Stimulated activated CD4-positive, alpha-beta T cell treated with anti-CD3 and anti-CD28 coated beads, Interleukin-2, amount 100 ng/mL, for 4 hours (primary cell): ENCODE results near the gene NCOA3.
A peak's percentile ranks its signal among the peaks of the same experiment; 100 is the strongest.
"Not testable (repeated sequence)": the region's sequence is repeated elsewhere in the genome, so short reads cannot be mapped to it uniquely, and the experiment has no call there.

Experiments
- DNase-seq: peaks from one replicate; pipeline ENCODE4 v3.0.0-alpha.2; 2020; ENCODE audit warnings: low read depth

Gene NCOA3

GRCh38 chr20:47468290-47469050, 33.2 kb upstream of the NCOA3 start:
- DNase-seq, result no peak

GRCh38 chr20:47475419-47476044, 26.2 kb upstream of the NCOA3 start:
- DNase-seq, result no peak

- DNase-seq, result no peak
These were observed 25.2 kb upstream of the NCOA3 start for GRCh38 chr20:47476452-47476851.

GRCh38 chr20:47479093-47479492, 22.6 kb upstream of the NCOA3 start:
- DNase-seq, result no peak

- DNase-seq, result no peak
These were observed 22.2 kb upstream of the NCOA3 start for GRCh38 chr20:47479506-47479905.

- no peak for DNase-seq
These were observed 21.4 kb upstream of the NCOA3 start for GRCh38 chr20:47480239-47480638.

GRCh38 chr20:47480705-47481104, 21.0 kb upstream of the NCOA3 start:
- no peak for DNase-seq

GRCh38 chr20:47481330-47482216, 20.1 kb upstream of the NCOA3 start:
- DNase-seq, result no peak

GRCh38 chr20:47482705-47483104, 19.0 kb upstream of the NCOA3 start:
- no peak for DNase-seq

- no peak for DNase-seq
These were observed 17.4 kb upstream of the NCOA3 start for GRCh38 chr20:47484303-47484702.

- peak; percentile 58 for DNase-seq
These were observed 14.3 kb upstream of the NCOA3 start for GRCh38 chr20:47487175-47487917.

GRCh38 chr20:47489448-47489872, 12.2 kb upstream of the NCOA3 start:
- no peak for DNase-seq

- DNase-seq, result no peak
These were observed 10.9 kb upstream of the NCOA3 start for GRCh38 chr20:47490795-47491194.

GRCh38 chr20:47492284-47492683, 9.4 kb upstream of the NCOA3 start:
- no peak for DNase-seq

GRCh38 chr20:47493175-47493962, 8.3 kb upstream of the NCOA3 start:
- peak; percentile 41 for DNase-seq

GRCh38 chr20:47493963-47494293, 7.8 kb upstream of the NCOA3 start:
- DNase-seq, result no peak

GRCh38 chr20:47494606-47495005, 7.1 kb upstream of the NCOA3 start:
- not testable (repeated sequence) for DNase-seq

- DNase-seq, result no peak
These were observed 5.6 kb upstream of the NCOA3 start for GRCh38 chr20:47496118-47496517.

- no peak for DNase-seq
These were observed 3.1 kb upstream of the NCOA3 start for GRCh38 chr20:47498606-47499005.

- DNase-seq, result no peak
These were observed 2.6 kb upstream of the NCOA3 start for GRCh38 chr20:47499053-47499452.

- DNase-seq, result not testable (repeated sequence)
These were observed 1.6 kb upstream of the NCOA3 start for GRCh38 chr20:47500082-47500481.
